DND-41 (cell line): ENCODE data around the gene DDX18.
"Not testable (repeated sequence)": the region's sequence is repeated elsewhere in the genome, so short reads cannot be mapped to it uniquely, and the experiment has no call there.

Experiments
- ATAC-seq: fragments of 200-7000 bp; cut with Tn5 transposase; 3 replicates; pipeline ENCODE4 v1.9.1; 2021; ENCODE audit warnings: low read depth; ENCODE audit not compliant: insufficient read depth
- DNase-seq: peaks from one replicate; pipeline ENCODE4 v3.0.0-alpha.2; 2020
- H2AFZ ChIP-seq: 2 replicates; pipeline ENCODE4 v1.6.0; 2012; ENCODE audit warnings: low read depth, low read length
- H3K27ac ChIP-seq: 2 replicates; pipeline ENCODE4 v1.5.1; 2012; ENCODE audit warnings: low read length, inconsistent platforms
- H3K27me3 ChIP-seq: fragments of 200-600 bp; sonication (generic); 2 replicates; pipeline ENCODE4 v1.6.0; 2012; ENCODE audit warnings: low read length, mild to moderate bottlenecking, inconsistent platforms; ENCODE audit not compliant: insufficient read depth, poor library complexity
- H3K36me3 ChIP-seq: 2 replicates; pipeline ENCODE4 v1.5.1; 2012; ENCODE audit warnings: low read length, inconsistent platforms; ENCODE audit not compliant: insufficient read depth
- H3K4me1 ChIP-seq: 2 replicates; pipeline ENCODE4 v1.5.1; 2012; ENCODE audit warnings: mild to moderate bottlenecking, low read length; ENCODE audit not compliant: insufficient read depth
- H3K4me2 ChIP-seq: 2 replicates; pipeline ENCODE4 v1.6.0; 2012; ENCODE audit warnings: mild to moderate bottlenecking, moderate library complexity, low read length, inconsistent platforms; ENCODE audit not compliant: insufficient read depth
- H3K4me3 ChIP-seq, 2 experiments: fragments of 200-600 bp in 1 of 2; shearing (Covaris generic) in 1 of 2; 2 replicates each; pipeline ENCODE4 v1.5.1; 2012 to 2016; ENCODE audit warnings: inconsistent platforms in 2 of 2, low read length in 2 of 2, mild to moderate bottlenecking in 2 of 2, low read depth in 1 of 2, moderate library complexity in 1 of 2
- H3K79me2 ChIP-seq: 2 replicates; pipeline ENCODE4 v1.6.0; 2012; ENCODE audit warnings: low read length, inconsistent platforms; ENCODE audit not compliant: insufficient read depth
- H3K9ac ChIP-seq: 2 replicates; pipeline ENCODE4 v1.6.0; 2012; ENCODE audit warnings: low read depth, mild to moderate bottlenecking, inconsistent platforms, low read length, moderate library complexity
- H3K9me3 ChIP-seq: 2 replicates; pipeline ENCODE4 v1.5.1; 2012; ENCODE audit warnings: low read length, moderate library complexity, mild to moderate bottlenecking, inconsistent platforms; ENCODE audit not compliant: insufficient read depth, severe bottlenecking
- H4K20me1 ChIP-seq: 2 replicates; pipeline ENCODE4 v1.6.0; 2012; ENCODE audit warnings: low read length; ENCODE audit not compliant: insufficient read depth
- EZH2 ChIP-seq: IDR thresholded peaks from 3 replicates; pipeline ENCODE4 v1.6.1; 2012; ENCODE audit warnings: borderline replicate concordance, low read depth, mild to moderate bottlenecking, moderate library complexity, low read length, inconsistent platforms; ENCODE audit not compliant: severe bottlenecking
- TF ChIP-seq, protein P1 (sequence below): IDR thresholded peaks from 2 replicates; pipeline ENCODE4 v1.5.1; 2012; ENCODE audit warnings: borderline replicate concordance, low read length, moderate library complexity, mild to moderate bottlenecking; ENCODE audit not compliant: poor library complexity, severe bottlenecking; ENCODE audit errors: extremely low read depth

The DDX18 gene

DNA sequence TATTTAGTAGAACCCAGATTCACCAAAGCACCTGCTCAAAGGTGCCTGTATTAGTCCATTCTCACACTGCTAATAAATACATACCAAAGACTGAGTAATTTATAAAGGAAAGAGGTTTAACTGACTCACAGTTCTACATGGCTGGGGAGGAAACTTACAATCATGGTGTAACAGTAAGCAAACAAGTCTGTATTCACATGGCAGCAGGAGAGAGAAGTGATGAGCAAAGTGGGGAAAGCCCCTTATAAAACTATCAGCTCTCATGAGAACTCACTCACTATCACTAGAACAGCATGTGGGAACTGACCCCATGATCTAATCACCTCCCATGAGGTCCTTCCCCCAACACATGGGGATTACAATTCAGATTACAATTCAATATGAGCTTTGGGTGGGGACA, 28.0 kb upstream of the DDX18 start:
- TF ChIP-seq, protein P1, sequence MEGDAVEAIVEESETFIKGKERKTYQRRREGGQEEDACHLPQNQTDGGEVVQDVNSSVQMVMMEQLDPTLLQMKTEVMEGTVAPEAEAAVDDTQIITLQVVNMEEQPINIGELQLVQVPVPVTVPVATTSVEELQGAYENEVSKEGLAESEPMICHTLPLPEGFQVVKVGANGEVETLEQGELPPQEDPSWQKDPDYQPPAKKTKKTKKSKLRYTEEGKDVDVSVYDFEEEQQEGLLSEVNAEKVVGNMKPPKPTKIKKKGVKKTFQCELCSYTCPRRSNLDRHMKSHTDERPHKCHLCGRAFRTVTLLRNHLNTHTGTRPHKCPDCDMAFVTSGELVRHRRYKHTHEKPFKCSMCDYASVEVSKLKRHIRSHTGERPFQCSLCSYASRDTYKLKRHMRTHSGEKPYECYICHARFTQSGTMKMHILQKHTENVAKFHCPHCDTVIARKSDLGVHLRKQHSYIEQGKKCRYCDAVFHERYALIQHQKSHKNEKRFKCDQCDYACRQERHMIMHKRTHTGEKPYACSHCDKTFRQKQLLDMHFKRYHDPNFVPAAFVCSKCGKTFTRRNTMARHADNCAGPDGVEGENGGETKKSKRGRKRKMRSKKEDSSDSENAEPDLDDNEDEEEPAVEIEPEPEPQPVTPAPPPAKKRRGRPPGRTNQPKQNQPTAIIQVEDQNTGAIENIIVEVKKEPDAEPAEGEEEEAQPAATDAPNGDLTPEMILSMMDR, result no peak
- no peak for TF ChIP-seq EZH2
- H3K4me1 ChIP-seq, result no peaks in the 10 kb centered on the region
- H3K9me3 ChIP-seq, result no peaks in the 10 kb centered on the region
- no peak for ATAC-seq
- no peak overlapping the region for H3K9ac ChIP-seq
- H3K27ac ChIP-seq, result no peak overlapping the region
- no peaks in the 10 kb centered on the region for H3K36me3 ChIP-seq
- H4K20me1 ChIP-seq, result no peaks in the 10 kb centered on the region
- no peaks in the 10 kb centered on the region for H3K79me2 ChIP-seq
- DNase-seq, result no peak
- H3K4me2 ChIP-seq, result no peak overlapping the region
- H2AFZ ChIP-seq, result no peak overlapping the region
- no peaks in the 10 kb centered on the region for H3K27me3 ChIP-seq
- H3K4me3 ChIP-seq, result no peak overlapping the region

DNA sequence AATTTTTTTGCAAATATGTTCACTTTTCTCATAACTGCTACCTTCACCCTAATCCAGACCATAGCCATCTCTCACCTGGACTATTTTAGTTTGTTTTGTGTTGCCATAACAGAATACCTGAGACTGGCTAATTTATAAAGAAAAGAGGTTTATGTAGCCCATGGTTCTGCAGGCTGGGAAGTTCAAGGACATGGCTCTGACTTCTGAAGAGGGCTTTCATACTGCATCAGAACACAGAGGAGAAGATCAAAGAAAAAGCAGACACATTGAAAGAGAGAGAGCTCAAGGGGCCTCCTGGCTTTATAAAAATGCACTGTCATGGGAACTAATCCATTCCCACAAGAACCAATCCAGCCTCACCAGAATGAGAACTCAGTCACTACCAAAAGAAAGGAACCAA, 25.0 kb upstream of the DDX18 start:
- Histone ChIP-seq H3K27me3 (no peaks in the 10 kb centered on the region), H3K27ac (no peak overlapping the region), H3K36me3 (no peaks in the 10 kb centered on the region), H3K79me2 (no peaks in the 10 kb centered on the region), H4K20me1 (no peaks in the 10 kb centered on the region), H3K4me1 (no peaks in the 10 kb centered on the region), H3K4me2 (no peak overlapping the region), H2AFZ (no peak overlapping the region), H3K4me3 (no peak overlapping the region), H3K9ac (no peak overlapping the region), H3K9me3 (no peaks in the 10 kb centered on the region)
- DNase-seq, result no peak
- TF ChIP-seq, protein P1, result no peak
- TF ChIP-seq EZH2, result no peak
- no peak for ATAC-seq

DNA sequence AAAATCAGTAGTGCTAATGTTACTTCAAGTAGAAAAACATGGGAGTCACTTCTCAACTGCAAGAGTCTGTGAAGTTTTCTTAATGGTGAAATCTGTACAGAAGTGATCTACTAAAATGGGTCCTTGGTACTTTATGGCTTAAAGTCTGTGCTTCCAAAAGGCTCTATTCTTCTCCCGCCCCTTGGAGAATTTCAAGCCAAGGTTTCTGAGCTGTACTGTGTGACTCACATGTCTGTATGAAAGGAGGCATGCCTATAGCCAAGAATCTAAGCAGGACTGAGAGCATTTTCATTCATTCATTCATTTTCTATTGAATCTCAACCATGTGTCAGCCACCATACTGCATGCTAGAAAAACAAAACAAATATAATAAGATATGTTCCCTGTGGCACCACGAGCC, 19.8 kb upstream of the DDX18 start:
- TF ChIP-seq, protein P1, result no peak
- TF ChIP-seq EZH2, result no peak
- no peak overlapping the region for H3K4me3 ChIP-seq
- H3K27ac ChIP-seq, result no peak overlapping the region
- H3K4me2 ChIP-seq, result no peak overlapping the region
- no peaks in the 10 kb centered on the region for H4K20me1 ChIP-seq
- no peaks in the 10 kb centered on the region for H3K36me3 ChIP-seq
- no peaks in the 10 kb centered on the region for H3K79me2 ChIP-seq
- no peaks in the 10 kb centered on the region for H3K9me3 ChIP-seq
- no peak overlapping the region for H2AFZ ChIP-seq
- H3K27me3 ChIP-seq, result no peaks in the 10 kb centered on the region
- no peaks in the 10 kb centered on the region for H3K4me1 ChIP-seq
- H3K9ac ChIP-seq, result no peak overlapping the region
- DNase-seq (no peak), ATAC-seq (no peak)

DNA sequence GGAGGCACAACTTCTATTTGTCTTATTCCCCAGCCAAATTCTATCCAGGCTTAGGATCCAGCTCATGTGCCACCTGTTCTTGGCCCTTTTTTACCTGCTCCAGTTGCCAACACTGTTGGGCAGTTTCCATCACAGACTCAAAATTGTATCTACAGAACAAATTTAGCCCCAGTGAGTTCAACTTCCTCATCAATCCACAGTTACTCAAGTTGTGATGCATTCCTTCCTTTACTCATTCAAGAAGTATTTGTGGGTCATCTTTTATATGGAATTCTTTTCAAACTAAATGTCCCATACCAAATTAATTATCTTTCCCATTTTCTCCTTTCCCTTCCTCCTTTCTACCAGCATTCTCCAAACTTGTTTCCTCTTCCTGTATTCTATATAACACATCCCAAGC, 12.7 kb upstream of the DDX18 start:
- no peaks in the 10 kb centered on the region for H4K20me1 ChIP-seq
- H3K36me3 ChIP-seq, result no peaks in the 10 kb centered on the region
- no peak overlapping the region for H2AFZ ChIP-seq
- DNase-seq, result no peak
- no peaks in the 10 kb centered on the region for H3K79me2 ChIP-seq
- no peak for TF ChIP-seq EZH2
- TF ChIP-seq, protein P1, result no peak
- ATAC-seq, result no peak
- H3K9me3 ChIP-seq, result no peaks in the 10 kb centered on the region
- no peak overlapping the region for H3K4me3 ChIP-seq
- no peak overlapping the region for H3K9ac ChIP-seq
- no peak overlapping the region for H3K27ac ChIP-seq
- H3K27me3 ChIP-seq, result no peaks in the 10 kb centered on the region
- H3K4me1 ChIP-seq, result no peaks in the 10 kb centered on the region
- no peak overlapping the region for H3K4me2 ChIP-seq

DNA sequence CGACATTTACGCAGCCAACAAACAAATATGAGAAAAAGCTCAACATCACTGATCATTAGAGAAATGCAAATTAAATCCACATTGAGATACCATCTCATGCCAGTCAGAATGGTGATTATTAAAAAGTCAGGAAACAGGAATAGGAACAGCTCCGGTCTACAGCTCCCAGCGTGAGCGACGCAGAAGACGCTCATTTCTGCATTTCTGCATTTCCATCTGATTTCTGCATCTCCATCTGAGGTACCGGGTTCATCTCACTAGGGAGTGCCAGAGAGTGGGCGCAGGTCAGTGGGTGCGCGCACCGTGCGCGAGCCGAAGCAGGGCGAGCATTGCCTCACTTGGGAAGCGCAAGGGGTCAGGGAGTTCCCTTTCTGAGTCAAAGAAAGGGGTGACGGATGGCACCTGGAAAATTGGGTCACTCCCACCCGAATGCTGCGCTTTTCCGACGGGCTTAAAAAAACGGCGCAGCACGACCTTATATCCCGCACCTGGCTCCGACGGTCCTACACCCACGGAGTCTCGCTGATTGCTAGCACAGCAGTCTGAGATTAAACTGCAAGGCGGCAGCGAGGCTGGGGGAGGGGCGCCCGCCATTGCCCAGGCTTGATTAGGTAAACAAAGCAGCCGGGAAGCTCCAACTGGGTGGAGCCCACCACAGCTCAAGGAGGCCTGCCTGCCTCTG, 10.7 kb upstream of the DDX18 start:
- H3K4me3 ChIP-seq, H2AFZ ChIP-seq, H4K20me1 ChIP-seq, ATAC-seq, H3K27ac ChIP-seq, H3K36me3 ChIP-seq, H3K4me1 ChIP-seq, H3K9me3 ChIP-seq, H3K4me2 ChIP-seq, H3K27me3 ChIP-seq, H3K79me2 ChIP-seq, H3K9ac ChIP-seq, DNase-seq: not testable (repeated sequence)
